SH-SY5Y (cell line): ENCODE results near the gene TOR1B.

Source experiments
- GATA2 ChIP-seq: IDR thresholded peaks from 2 replicates; pipeline ENCODE4 v1.6.1; 2011; ENCODE audit warnings: mild to moderate bottlenecking, low read depth, low read length
- GATA3 ChIP-seq: IDR thresholded peaks from 2 replicates; pipeline ENCODE4 v1.6.1; 2011; ENCODE audit warnings: low read depth, mild to moderate bottlenecking, low read length, moderate library complexity

- TF ChIP-seq GATA3 (no peak), GATA2 (no peak)
Observed at GRCh38 chr9:129778469-129778868, 24.5 kb upstream of the TOR1B start.
